Glutamatergic neuron (in vitro differentiated cells): Measurements from ENCODE around the gene PLEKHG5. TPM values are rescaled to one million over a fixed set of nuclear protein-coding genes. Genes with fewer than 3 reads are reported as not detected.

Experiments
- DNase-seq: peaks from one replicate; pipeline ENCODE4 v3.0.0; 2022
- H3K27ac Mint-ChIP-seq: one replicate; pipeline ENCODE4 v1.8.0; 2020; ENCODE audit warnings: mild to moderate bottlenecking, mixed read lengths, inconsistent platforms; ENCODE audit not compliant: unreplicated experiment
- H3K27me3 Mint-ChIP-seq: one replicate; pipeline ENCODE4 v1.8.0; 2020; ENCODE audit warnings: mild to moderate bottlenecking, moderate library complexity, mixed read lengths, inconsistent platforms; ENCODE audit not compliant: unreplicated experiment
- H3K36me3 Mint-ChIP-seq: one replicate; pipeline ENCODE4 v1.8.0; 2020; ENCODE audit warnings: mild to moderate bottlenecking, mixed read lengths, inconsistent platforms; ENCODE audit not compliant: unreplicated experiment
- H3K4me1 Mint-ChIP-seq: one replicate; pipeline ENCODE4 v1.8.0; 2020; ENCODE audit warnings: mild to moderate bottlenecking, low read depth, mixed read lengths, inconsistent platforms; ENCODE audit not compliant: unreplicated experiment
- H3K4me3 Mint-ChIP-seq: one replicate; pipeline ENCODE4 v1.8.0; 2020; ENCODE audit warnings: mild to moderate bottlenecking, mixed read lengths, inconsistent platforms; ENCODE audit not compliant: unreplicated experiment
- H3K9me3 Mint-ChIP-seq: one replicate; pipeline ENCODE4 v1.8.0; 2020; ENCODE audit warnings: mild to moderate bottlenecking, moderate library complexity, mixed read lengths, inconsistent platforms; ENCODE audit not compliant: unreplicated experiment
- total RNA-seq: library from RNA; stranded (reverse); fragmentation: NEBNext Ultra II Directional; extraction: Animal tissue kit (Norgen Biotek cat#: 25700); gene quantifications from one replicate; pipeline ENCODE4 v1.2.1, GENCODE V29; 2021; ENCODE audit not compliant: unreplicated experiment
- TF ChIP-seq, protein P1 (sequence below): fragments of 200-600 bp; sonication (generic); IDR thresholded peaks from one replicate; pipeline ENCODE4 v1.5.0; 2021; ENCODE audit not compliant: partially characterized antibody, unreplicated experiment

The PLEKHG5 gene
- total RNA-seq, 1 donor from 2014 or later, result 53.0 TPM

DNA sequence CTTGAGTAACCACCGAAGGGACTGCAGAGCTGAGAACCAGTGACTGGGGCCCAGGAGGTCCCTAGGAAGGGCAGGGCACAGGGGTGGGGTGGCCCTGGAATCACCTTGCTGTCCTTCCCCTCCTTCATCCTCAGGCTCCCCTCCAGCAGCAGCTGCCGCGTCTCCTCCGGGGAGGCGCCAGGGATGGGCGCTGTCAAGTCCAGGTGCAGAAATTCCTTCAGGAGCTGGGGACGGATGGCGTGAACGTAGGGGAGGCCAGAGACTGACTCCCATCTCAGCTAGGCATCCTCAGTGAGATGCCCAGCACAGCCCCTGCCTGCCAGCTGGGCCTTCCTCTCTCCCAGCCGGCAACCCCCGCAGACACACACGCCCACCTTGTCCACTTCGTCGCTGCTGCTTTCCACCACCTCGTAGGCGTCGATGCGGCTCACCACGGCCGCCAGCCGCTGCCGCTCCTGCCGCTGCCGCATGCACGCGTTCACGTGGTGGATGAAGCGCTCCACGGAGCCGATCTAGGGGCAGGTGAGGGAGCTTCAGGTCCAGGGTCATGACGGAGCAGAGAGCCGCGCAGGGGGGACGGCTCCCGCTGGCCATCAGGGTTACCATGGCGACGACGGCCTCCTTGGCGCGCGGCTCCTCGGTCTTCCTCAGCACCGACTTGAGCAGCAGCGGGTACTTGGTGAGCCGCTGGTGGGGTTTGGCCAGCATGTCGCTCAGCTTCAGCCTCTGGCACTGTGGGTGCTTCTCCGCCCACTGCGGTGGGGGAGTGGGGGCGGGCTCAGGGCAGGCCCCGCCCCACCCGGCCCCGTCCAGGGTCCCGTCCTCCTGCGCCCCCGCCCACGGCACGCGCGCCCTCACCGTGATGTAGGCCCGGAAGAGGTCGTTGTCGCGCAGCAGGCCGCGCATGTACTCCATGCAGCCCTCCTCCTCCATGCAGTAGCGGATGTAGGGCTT lies 21.1 kb downstream of the PLEKHG5 start:
- peaks cover 2% of the 10 kb centered on the region for H3K4me1 Mint-ChIP-seq
- peaks cover 7% of the 10 kb centered on the region for H3K27me3 Mint-ChIP-seq
- no peak overlapping the region for H3K4me3 Mint-ChIP-seq
- no peaks in the 10 kb centered on the region for H3K9me3 Mint-ChIP-seq
- TF ChIP-seq, protein P1, sequence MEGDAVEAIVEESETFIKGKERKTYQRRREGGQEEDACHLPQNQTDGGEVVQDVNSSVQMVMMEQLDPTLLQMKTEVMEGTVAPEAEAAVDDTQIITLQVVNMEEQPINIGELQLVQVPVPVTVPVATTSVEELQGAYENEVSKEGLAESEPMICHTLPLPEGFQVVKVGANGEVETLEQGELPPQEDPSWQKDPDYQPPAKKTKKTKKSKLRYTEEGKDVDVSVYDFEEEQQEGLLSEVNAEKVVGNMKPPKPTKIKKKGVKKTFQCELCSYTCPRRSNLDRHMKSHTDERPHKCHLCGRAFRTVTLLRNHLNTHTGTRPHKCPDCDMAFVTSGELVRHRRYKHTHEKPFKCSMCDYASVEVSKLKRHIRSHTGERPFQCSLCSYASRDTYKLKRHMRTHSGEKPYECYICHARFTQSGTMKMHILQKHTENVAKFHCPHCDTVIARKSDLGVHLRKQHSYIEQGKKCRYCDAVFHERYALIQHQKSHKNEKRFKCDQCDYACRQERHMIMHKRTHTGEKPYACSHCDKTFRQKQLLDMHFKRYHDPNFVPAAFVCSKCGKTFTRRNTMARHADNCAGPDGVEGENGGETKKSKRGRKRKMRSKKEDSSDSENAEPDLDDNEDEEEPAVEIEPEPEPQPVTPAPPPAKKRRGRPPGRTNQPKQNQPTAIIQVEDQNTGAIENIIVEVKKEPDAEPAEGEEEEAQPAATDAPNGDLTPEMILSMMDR, result no peak
- DNase-seq, result no peak
- H3K36me3 Mint-ChIP-seq, result no peaks in the 10 kb centered on the region
- no peak overlapping the region for H3K27ac Mint-ChIP-seq

GRCh38 chr1:6468729-6469461 lies 22.6 kb downstream of the PLEKHG5 start:
- Mint-ChIP-seq H3K27ac (no peak overlapping the region), H3K4me3 (no peak overlapping the region), H3K36me3 (no peaks in the 10 kb centered on the region), H3K27me3 (peaks cover 9% of the 10 kb centered on the region), H3K4me1 (peaks cover 2% of the 10 kb centered on the region), H3K9me3 (no peaks in the 10 kb centered on the region)
- DNase-seq, result no peak
- TF ChIP-seq, protein P1, result no peak

GRCh38 chr1:6467744-6468688 lies 23.5 kb downstream of the PLEKHG5 start:
- no peaks in the 10 kb centered on the region for H3K36me3 Mint-ChIP-seq
- no peak for DNase-seq
- no peak overlapping the region for H3K4me3 Mint-ChIP-seq
- peaks cover 2% of the 10 kb centered on the region for H3K9me3 Mint-ChIP-seq
- no peaks in the 10 kb centered on the region for H3K4me1 Mint-ChIP-seq
- H3K27ac Mint-ChIP-seq, result no peak overlapping the region
- TF ChIP-seq, protein P1, result no peak
- H3K27me3 Mint-ChIP-seq, result peaks cover 11% of the 10 kb centered on the region

- H3K27me3 Mint-ChIP-seq, result peaks cover 11% of the 10 kb centered on the region
- no peak for DNase-seq
- no peaks in the 10 kb centered on the region for H3K4me1 Mint-ChIP-seq
These were observed 24.2 kb downstream of the PLEKHG5 start for GRCh38 chr1:6467224-6467623.

More at GRCh38 chr1:6467224-6467623, 24.2 kb downstream of the PLEKHG5 start:
- Mint-ChIP-seq H3K9me3 (peaks cover 3% of the 10 kb centered on the region), H3K36me3 (no peaks in the 10 kb centered on the region), H3K4me3 (no peak overlapping the region), H3K27ac (no peak overlapping the region)
- TF ChIP-seq, protein P1, result no peak
